ENCODE results near the gene RFTN1.
"Not testable (repeated sequence)": the region's sequence is repeated elsewhere in the genome, so short reads cannot be mapped to it uniquely, and the experiment has no call there.

RFTN1 gene

GRCh38 chr3:16507578-16508242, 5.8 kb downstream of the RFTN1 start:
- no peak for DNase-seq (ENCODE audit: low read depth in 2 of 2)

GRCh38 chr3:16506884-16507577, 6.5 kb downstream of the RFTN1 start:
- no peak for DNase-seq (ENCODE audit: low read depth in 2 of 2)

- no peak for DNase-seq (ENCODE audit: low read depth in 2 of 2)
Observed at GRCh38 chr3:16506451-16506850, 7.0 kb downstream of the RFTN1 start.

GRCh38 chr3:16504692-16505091, 8.8 kb downstream of the RFTN1 start:
- no peak for DNase-seq (ENCODE audit: low read depth in 2 of 2)

GRCh38 chr3:16504242-16504641, 9.3 kb downstream of the RFTN1 start:
- no peak for DNase-seq (ENCODE audit: low read depth in 2 of 2)

GRCh38 chr3:16503191-16503776, 10.2 kb downstream of the RFTN1 start:
- DNase-seq (ENCODE audit: low read depth in 2 of 2), result no peak

- no peak for DNase-seq (ENCODE audit: low read depth in 2 of 2)
Observed at GRCh38 chr3:16502347-16502908, 11.1 kb downstream of the RFTN1 start.

- DNase-seq (ENCODE audit: low read depth in 2 of 2), result no peak
Observed at GRCh38 chr3:16501376-16501775, 12.1 kb downstream of the RFTN1 start.

- no peak for DNase-seq (ENCODE audit: low read depth in 2 of 2)
Observed at GRCh38 chr3:16500911-16501310, 12.6 kb downstream of the RFTN1 start.

- DNase-seq (ENCODE audit: low read depth in 2 of 2), result no peak
Observed at GRCh38 chr3:16500093-16500492, 13.4 kb downstream of the RFTN1 start.

GRCh38 chr3:16499351-16499750, 14.1 kb downstream of the RFTN1 start:
- DNase-seq (ENCODE audit: low read depth in 2 of 2), result no peak

- DNase-seq (ENCODE audit: low read depth in 2 of 2), result no peak
Observed at GRCh38 chr3:16498130-16498890, 15.2 kb downstream of the RFTN1 start.

GRCh38 chr3:16496408-16497222, 16.9 kb downstream of the RFTN1 start:
- DNase-seq (ENCODE audit: low read depth in 2 of 2), result no peak

GRCh38 chr3:16496008-16496407, 17.5 kb downstream of the RFTN1 start:
- no peak for DNase-seq (ENCODE audit: low read depth in 2 of 2)

GRCh38 chr3:16494814-16495431, 18.6 kb downstream of the RFTN1 start:
- DNase-seq (ENCODE audit: low read depth in 2 of 2), result no peak

- no peak for DNase-seq (ENCODE audit: low read depth in 2 of 2)
Observed at GRCh38 chr3:16494094-16494493, 19.4 kb downstream of the RFTN1 start.

GRCh38 chr3:16490062-16490619, 23.4 kb downstream of the RFTN1 start:
- no peak for DNase-seq (ENCODE audit: low read depth in 2 of 2)

- DNase-seq (ENCODE audit: low read depth in 2 of 2), result not testable (repeated sequence)
Observed at GRCh38 chr3:16489326-16490061, 24.0 kb downstream of the RFTN1 start.

GRCh38 chr3:16488637-16489036, 24.9 kb downstream of the RFTN1 start:
- DNase-seq (ENCODE audit: low read depth in 2 of 2), result no peak

All from stimulated activated CD4-positive, alpha-beta T cell treated with anti-CD3 and anti-CD28 coated beads, Interleukin-15, amount 100 ng/mL, for 48 hours (primary cell).